ENCODE measurements around the gene ZNF701.
A peak's percentile ranks its signal among the peaks of the same experiment; 100 is the strongest.
"Not testable (repeated sequence)": the region's sequence is repeated elsewhere in the genome, so short reads cannot be mapped to it uniquely, and the experiment has no call there.

ZNF701 gene

GRCh38 chr19:52570000-52570861 lies at the start of gene ZNF701:
Gene ZNF701, plus strand, starts transcription at chr19:52570287. Its CDS starts 3,861 bp downstream, at chr19:52574148.
- DNase-seq = peak; percentile 78

DNA sequence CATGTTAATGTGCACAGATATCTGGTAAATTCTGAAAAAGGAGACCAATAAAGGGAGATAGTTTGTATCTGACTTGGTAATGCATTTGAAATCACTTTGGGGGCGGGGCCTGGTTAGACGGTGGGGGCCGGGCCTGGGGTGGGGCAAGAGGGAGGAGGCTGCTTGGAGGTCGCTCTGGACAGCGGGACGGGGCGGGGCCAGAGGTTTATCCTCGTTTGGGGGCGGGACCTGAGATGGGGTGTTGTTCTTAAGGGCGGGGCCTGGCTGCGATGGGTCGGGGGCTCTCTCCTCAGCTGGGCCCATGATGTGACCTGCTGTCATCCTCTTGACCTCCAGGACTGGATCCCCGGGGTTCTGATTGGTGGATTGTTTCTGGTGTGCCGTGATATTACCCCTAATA lies 47.5 kb upstream of the ZNF701 start:
- DNase-seq = no peak

DNA sequence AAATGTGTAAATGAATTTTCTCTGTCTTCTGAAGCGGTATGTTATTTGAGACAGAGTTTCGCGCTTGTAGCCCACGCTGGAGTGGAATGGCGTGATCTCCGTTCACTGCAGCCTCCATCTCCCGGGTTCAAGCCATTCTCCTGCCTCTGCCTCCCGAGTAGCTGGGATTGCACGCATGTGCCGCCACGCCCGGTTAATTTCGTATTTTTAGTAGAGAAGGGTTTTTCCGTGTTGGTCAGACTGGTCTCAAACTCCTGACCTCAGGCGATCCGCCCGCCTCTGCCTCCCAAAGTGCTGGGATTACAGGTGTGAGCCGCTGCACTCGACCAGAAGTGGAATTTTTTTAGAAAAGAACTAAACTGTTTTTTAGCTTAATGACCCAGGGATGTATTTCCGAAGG lies 46.0 kb upstream of the ZNF701 start:
- DNase-seq = no peak

GRCh38 chr19:52527134-52527955 lies 42.7 kb upstream of the ZNF701 start, which contains the start of gene ZNF808:
Gene ZNF808, plus strand, starts transcription at chr19:52527668. Its CDS starts 15,617 bp downstream, at chr19:52543285.
- DNase-seq = peak; percentile 76

DNA sequence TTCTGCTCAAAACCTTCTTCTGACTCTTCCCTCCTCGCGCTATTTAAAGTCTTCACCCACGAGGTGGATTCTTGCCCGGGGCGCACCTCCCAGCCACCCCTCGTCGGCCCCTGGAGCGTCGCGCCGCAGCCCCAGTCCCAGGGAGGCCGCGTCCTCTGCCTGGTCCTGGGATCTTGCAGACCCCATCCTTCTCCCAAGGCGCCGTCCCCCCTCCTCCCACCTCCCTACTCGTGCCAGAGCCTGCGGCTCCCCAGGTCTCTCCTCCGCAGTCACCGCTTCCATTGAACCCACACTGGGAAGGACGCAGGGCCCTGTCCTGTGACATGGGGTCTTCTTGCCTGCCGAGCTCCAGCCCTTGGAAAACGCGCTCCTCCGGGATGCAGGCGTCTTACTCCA lies 42.1 kb upstream of the ZNF701 start:
- no peak for DNase-seq

GRCh38 chr19:52532480-52532879 lies 37.6 kb upstream of the ZNF701 start:
- no peak for DNase-seq

- no peak for DNase-seq
Observed at GRCh38 chr19:52533901-52534300, 36.2 kb upstream of the ZNF701 start.

GRCh38 chr19:52535385-52535770 lies 34.7 kb upstream of the ZNF701 start:
- DNase-seq = not testable (repeated sequence)

DNA sequence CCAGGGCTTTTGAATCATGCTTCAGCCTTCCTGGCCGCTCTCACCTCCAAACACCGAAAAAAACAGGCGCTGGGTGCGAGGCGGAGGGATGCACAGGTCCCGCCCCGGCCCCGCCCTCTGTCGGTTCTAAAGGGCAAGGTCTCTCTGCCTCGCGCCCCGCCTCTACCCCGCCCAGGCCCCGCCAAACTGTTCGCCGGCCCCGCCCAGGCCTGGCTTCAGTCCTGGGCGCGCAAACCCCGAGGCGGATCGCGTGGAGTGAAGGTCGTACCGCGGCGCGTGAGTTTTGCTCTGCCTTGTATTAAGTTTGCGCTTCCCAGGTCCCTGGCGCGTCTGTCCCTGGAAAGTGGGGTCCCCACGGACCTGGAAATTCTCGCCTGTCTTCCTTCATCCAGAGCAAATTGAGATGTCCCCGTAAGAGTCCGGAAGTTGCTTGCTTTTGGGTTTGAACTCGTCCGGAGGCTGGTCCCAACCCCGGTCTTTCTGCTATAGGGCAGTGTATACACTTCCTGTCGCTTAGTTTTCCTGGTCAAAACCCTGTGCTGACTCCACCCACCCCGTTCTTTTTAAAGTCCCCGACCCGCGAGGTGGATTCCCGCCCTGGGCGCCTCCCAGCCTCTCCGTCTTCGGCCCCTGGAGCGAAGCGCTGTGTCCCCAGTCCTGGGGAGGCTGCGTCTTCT lies 34.2 kb upstream of the ZNF701 start:
- no peak for DNase-seq

- no peak for DNase-seq
Observed at GRCh38 chr19:52536448-52536800, 33.7 kb upstream of the ZNF701 start.

DNA sequence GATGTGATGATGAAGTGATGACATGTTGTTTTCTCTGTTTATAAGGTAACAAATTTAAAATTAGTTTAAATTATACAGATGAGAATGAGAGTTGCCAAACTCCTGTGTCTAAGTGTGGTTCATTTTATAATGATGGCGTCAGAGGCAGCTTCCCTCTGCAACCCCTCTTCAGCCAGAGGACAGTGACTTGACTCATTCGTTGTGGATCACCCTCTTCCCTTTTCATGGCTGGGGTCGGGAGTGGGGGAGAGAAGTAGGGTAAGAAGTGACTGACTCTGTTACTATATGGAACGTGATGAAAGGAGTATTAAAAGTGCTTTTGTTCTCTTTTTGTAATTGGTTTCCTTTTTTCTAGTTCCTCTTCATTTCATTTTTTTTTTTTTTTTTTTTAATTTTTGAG lies 31.3 kb upstream of the ZNF701 start:
- DNase-seq = not testable (repeated sequence)

GRCh38 chr19:52541176-52541575 lies 28.9 kb upstream of the ZNF701 start:
- not testable (repeated sequence) for DNase-seq

GRCh38 chr19:52541608-52542007 lies 28.5 kb upstream of the ZNF701 start:
- no peak for DNase-seq

GRCh38 chr19:52542541-52542940 lies 27.5 kb upstream of the ZNF701 start:
- not testable (repeated sequence) for DNase-seq

DNA sequence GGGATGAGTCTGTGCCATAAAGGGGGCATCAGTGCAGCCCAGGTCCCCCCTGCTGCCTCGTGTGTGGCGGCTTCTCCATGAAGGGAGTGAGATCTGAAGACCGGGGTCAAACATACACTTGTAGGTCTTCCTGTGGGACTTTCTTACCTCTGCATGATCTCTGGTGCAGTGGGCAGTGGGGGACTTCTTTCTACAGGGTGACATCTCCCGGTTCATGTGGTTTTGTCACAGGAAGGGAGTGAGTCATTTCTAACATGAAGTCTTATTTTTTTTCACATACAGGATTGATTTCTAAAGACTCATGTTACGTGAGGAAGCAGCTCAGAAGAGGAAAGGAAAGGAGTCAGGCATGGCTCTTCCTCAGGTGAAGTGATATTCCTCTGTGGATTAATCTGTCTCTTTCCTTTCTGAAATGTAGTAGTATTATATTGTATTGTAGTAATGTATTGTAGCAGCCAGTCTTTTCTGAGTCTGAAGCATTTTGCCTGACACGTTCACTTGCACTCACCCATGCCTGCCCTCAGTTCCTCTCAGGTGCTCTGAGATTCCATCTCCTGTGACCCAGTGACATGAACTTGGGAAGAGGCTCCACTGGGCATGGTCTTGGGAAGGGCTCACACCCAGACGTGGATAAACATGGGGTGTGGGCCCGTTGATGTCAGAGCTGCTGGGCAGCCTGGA lies 27.0 kb upstream of the ZNF701 start:
- no peak for DNase-seq

DNA sequence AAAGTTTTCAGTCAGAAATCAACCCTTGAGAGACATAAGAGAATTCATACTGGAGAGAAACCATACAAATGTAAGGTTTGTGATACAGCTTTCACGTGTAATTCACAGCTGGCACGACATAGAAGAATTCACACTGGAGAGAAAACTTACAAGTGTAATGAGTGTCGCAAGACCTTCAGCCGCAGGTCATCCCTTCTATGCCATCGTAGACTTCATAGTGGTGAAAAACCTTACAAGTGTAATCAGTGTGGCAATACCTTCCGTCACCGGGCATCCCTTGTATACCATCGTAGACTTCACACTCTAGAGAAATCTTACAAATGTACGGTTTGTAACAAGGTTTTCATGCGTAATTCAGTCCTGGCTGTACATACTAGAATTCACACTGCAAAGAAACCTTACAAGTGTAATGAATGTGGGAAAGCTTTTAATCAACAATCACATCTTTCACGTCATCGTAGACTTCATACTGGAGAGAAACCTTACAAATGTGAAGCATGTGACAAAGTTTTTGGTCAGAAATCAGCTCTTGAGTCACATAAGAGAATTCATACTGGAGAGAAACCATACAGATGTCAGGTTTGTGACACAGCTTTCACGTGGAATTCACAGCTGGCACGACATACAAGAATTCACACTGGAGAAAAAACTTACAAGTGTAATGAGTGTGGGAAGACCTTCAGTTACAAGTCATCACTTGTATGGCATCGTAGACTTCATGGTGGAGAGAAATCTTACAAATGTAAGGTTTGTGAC lies 15.7 kb upstream of the ZNF701 start:
- DNase-seq = no peak

DNA sequence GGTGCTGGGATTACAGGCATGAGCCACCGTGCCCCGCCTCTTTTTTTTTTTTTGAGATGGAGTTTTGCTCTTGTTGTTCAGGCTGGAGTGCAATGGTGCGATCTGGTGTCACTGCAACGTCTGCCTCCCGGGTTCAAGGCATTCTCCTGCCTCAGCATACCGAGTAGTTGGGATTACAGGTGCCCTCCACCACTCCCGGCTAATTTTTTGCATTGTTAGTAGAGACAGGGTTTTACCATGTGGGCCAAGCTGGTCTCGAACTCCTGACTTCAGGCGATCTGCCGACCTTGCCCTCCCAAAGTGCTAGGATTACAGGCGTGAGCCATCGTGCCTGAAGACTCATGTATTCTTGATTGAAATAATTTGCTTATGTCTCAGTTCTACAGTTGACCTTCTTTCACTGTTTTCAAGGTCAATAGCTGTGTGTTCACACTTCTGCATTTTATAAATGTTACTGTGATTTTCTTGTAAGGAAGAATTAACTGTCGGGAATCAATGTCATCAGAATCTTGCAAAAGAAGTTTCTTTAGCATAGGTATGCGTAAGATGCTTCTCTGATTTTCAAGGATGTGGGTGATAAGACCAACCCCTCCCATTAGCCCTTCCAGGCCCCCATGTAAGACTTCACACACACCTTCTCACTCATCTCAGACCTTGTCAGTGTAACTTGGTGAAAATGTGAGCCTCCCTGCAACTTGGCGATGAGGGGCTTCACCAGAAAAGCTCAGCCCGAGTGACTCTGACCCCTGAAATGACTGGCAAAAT lies 12.7 kb upstream of the ZNF701 start:
- DNase-seq = no peak

DNA sequence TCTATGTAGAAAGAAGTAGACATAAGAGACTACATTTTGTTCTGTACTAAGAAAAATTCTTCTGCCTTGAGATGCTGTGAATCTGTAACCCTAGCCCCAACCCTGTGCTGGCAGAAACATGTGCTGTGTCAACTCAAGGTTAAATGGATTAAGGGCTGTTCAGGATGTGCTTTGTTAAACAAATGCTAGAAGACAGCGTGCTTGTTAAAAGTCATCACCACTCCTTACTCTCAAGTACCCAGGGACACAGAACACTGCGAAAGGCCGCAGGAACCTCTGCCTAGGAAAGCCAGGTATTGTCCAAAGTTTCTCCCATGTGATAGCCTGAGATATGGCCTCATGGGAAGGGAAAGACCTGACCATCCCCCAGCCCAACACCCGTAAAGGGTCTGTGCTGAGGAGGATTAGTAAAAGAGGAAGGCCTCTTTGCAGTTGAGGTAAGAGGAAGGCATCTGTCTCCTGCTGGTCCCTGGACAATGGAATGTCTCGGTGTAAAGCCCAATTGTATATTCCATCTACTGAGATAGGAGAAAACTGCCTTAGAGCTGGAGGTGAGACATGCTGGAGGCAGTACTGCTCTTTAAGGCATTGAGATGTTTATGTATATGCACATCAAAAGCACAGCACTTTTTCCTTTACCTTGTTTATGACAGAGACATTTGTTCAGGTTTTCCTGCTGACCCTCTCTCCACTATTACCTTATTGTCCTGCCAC lies 11.2 kb upstream of the ZNF701 start:
- DNase-seq = not testable (repeated sequence)

GRCh38 chr19:52561611-52562010 lies 8.5 kb upstream of the ZNF701 start:
- DNase-seq = not testable (repeated sequence)

DNA sequence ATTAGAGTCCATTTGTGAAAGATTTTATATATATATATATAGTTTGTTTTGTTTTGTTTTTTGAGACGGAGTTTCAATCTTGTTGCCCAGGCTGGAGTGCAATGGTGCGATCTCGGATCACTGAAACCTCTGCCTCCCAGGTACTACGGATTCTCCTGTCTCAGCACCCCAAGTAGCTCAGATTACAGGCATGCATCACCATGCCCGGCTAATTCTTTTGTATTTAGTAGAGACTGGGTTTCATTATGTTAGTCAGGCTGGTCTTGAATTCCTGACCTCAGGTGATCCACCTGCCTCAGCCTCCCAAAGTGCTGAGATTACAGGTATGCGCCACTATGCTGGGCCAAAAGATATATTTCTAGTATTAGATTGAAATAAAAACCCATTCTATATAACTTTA lies 4.0 kb upstream of the ZNF701 start:
- no peak for DNase-seq

DNA sequence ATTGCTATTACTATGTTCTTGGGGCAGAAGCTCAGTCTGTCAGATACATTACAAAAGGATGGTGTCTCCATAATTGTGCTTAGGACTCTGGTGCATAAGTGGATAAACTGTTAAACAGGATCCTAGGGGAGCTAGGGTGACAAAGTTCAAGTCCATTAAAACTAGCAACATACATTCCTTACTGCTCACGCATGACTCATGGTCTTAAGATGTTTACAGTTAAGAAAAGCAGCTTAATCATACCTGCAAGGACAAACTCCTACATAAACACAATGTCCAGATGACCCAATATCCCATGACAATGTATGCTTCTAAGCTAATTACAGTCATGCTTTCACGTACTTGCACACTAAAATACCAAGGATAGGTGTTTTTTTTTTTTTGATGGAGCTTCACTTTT lies 3.5 kb upstream of the ZNF701 start:
- DNase-seq = no peak

All from NCI-H2227 treated with DMSO at 0.1 percent for 48 hours (cell line).